ENCODE data around the gene WDR31.
A peak's percentile ranks its signal among the peaks of the same experiment; 100 is the strongest.

The WDR31 gene

GRCh38 chr9:113376634-113377567, 36.8 kb upstream of the WDR31 start, which contains the start of gene HDHD3:
Gene HDHD3 (minus strand): TSS chr9:113376986. CDS start chr9:113374354, 2,632 bp downstream.
- no CpG with 5 or more reads among the region's 74 CpGs for WGBS (ENCODE audit: extremely low coverage, insufficient coverage, low lambda C conversion rate)
- Histone ChIP-seq H3K9ac (ENCODE audit: low read length) (peak within 1 kb of the TSS; percentile 96), H2AK5ac (ENCODE audit: low read length) (no peak within 1 kb of the TSS), H3K4me3 (ENCODE audit: low read length) (peak within 1 kb of the TSS; percentile 93), H2BK5ac (ENCODE audit: low read length) (no peak within 1 kb of the TSS), H4K5ac (ENCODE audit: low read length) (no peak within 1 kb of the TSS), H3K36me3 (ENCODE audit: control insufficient read depth, insufficient read depth, low read length) (no peaks in the 10 kb centered on the region), H3K27ac (ENCODE audit: low read depth, low read length) (peak within 1 kb of the TSS; percentile 85), H4K8ac (ENCODE audit: low read depth, low read length) (peak within 1 kb of the TSS; percentile 60), H2BK15ac (replicated peaks; ENCODE audit: low read depth) (no peak within 1 kb of the TSS), H3K79me2 (ENCODE audit: control insufficient read depth, insufficient read depth, low read length) (peaks cover 2% of the 10 kb centered on the region), H3K4me1 (ENCODE audit: control insufficient read depth, low read depth, low read length) (no peaks in the 10 kb centered on the region), H3K18ac (ENCODE audit: low read length) (peak within 1 kb of the TSS; percentile 42), H2BK120ac (ENCODE audit: low read depth, low read length) (no peak within 1 kb of the TSS), H3K4ac (ENCODE audit: low read depth, low read length) (no peak within 1 kb of the TSS), H3K27me3 (ENCODE audit: insufficient read depth, low read length, poor library complexity) (no peaks in the 10 kb centered on the region), H3K4me2 (ENCODE audit: low read length) (peak within 1 kb of the TSS; percentile 93), H3K23ac (ENCODE audit: low read length) (peak within 1 kb of the TSS; percentile 66), H3K56ac (ENCODE audit: low read length) (peak within 1 kb of the TSS; percentile 95), H3K79me1 (ENCODE audit: low read length) (peaks cover 2% of the 10 kb centered on the region)
- peak; percentile 92 for DNase-seq

- H3K27ac ChIP-seq (ENCODE audit: low read depth, low read length) = no peak overlapping the region
- no peaks in the 10 kb centered on the region for H3K27me3 ChIP-seq (ENCODE audit: insufficient read depth, low read length, poor library complexity)
- no CpG with 5 or more reads among the region's 6 CpGs for WGBS (ENCODE audit: extremely low coverage, insufficient coverage, low lambda C conversion rate)
Measured at GRCh38 chr9:113375057-113376023, 35.3 kb upstream of the WDR31 start.

GRCh38 chr9:113373676-113374392, 33.8 kb upstream of the WDR31 start:
- no peak overlapping the region for H2BK15ac ChIP-seq (replicated peaks; ENCODE audit: low read depth)
- H3K9ac ChIP-seq (ENCODE audit: low read length) = no peak overlapping the region
- peaks cover 2% of the 10 kb centered on the region for H3K79me1 ChIP-seq (ENCODE audit: low read length)
- no peak overlapping the region for H4K8ac ChIP-seq (ENCODE audit: low read depth, low read length)
- H2AK5ac ChIP-seq (ENCODE audit: low read length) = no peak overlapping the region
- no peak overlapping the region for H3K23ac ChIP-seq (ENCODE audit: low read length)
- no peak overlapping the region for H3K18ac ChIP-seq (ENCODE audit: low read length)
- H3K27ac ChIP-seq (ENCODE audit: low read depth, low read length) = no peak overlapping the region
- DNase-seq = no peak
- no peak overlapping the region for H3K4me3 ChIP-seq (ENCODE audit: low read length)
- H3K4me2 ChIP-seq (ENCODE audit: low read length) = no peak overlapping the region
- no CpG with 5 or more reads among the region's 24 CpGs for WGBS (ENCODE audit: extremely low coverage, insufficient coverage, low lambda C conversion rate)
- no peak overlapping the region for H3K4ac ChIP-seq (ENCODE audit: low read depth, low read length)
- H3K4me1 ChIP-seq (ENCODE audit: control insufficient read depth, low read depth, low read length) = no peaks in the 10 kb centered on the region
- no peak overlapping the region for H2BK5ac ChIP-seq (ENCODE audit: low read length)
- H3K56ac ChIP-seq (ENCODE audit: low read length) = no peak overlapping the region
- H2BK120ac ChIP-seq (ENCODE audit: low read depth, low read length) = no peak overlapping the region
- H3K36me3 ChIP-seq (ENCODE audit: control insufficient read depth, insufficient read depth, low read length) = no peaks in the 10 kb centered on the region
- no peak overlapping the region for H4K5ac ChIP-seq (ENCODE audit: low read length)
- no peaks in the 10 kb centered on the region for H3K27me3 ChIP-seq (ENCODE audit: insufficient read depth, low read length, poor library complexity)
- H3K79me2 ChIP-seq (ENCODE audit: control insufficient read depth, insufficient read depth, low read length) = peaks cover 2% of the 10 kb centered on the region

More at GRCh38 chr9:113375057-113376023, 35.3 kb upstream of the WDR31 start:
- Histone ChIP-seq H2BK120ac (ENCODE audit: low read depth, low read length) (no peak overlapping the region), H2BK15ac (replicated peaks; ENCODE audit: low read depth) (no peak overlapping the region), H3K36me3 (ENCODE audit: control insufficient read depth, insufficient read depth, low read length) (no peaks in the 10 kb centered on the region), H3K4ac (ENCODE audit: low read depth, low read length) (no peak overlapping the region), H3K23ac (ENCODE audit: low read length) (no peak overlapping the region), H3K4me3 (ENCODE audit: low read length) (no peak overlapping the region), H4K5ac (ENCODE audit: low read length) (no peak overlapping the region), H3K4me1 (ENCODE audit: control insufficient read depth, low read depth, low read length) (no peaks in the 10 kb centered on the region), H2BK5ac (ENCODE audit: low read length) (no peak overlapping the region), H3K79me2 (ENCODE audit: control insufficient read depth, insufficient read depth, low read length) (peaks cover 2% of the 10 kb centered on the region), H3K4me2 (ENCODE audit: low read length) (no peak overlapping the region), H4K8ac (ENCODE audit: low read depth, low read length) (no peak overlapping the region), H3K18ac (ENCODE audit: low read length) (no peak overlapping the region), H2AK5ac (ENCODE audit: low read length) (no peak overlapping the region), H3K56ac (ENCODE audit: low read length) (no peak overlapping the region), H3K9ac (ENCODE audit: low read length) (no peak overlapping the region), H3K79me1 (ENCODE audit: low read length) (peaks cover 2% of the 10 kb centered on the region)
- no peak for DNase-seq

GRCh38 chr9:113373256-113373655, 33.2 kb upstream of the WDR31 start:
- no CpG with 5 or more reads among the region's 3 CpGs for WGBS (ENCODE audit: extremely low coverage, insufficient coverage, low lambda C conversion rate)
- Histone ChIP-seq H3K27ac (ENCODE audit: low read depth, low read length) (no peak overlapping the region), H2BK5ac (ENCODE audit: low read length) (no peak overlapping the region), H3K56ac (ENCODE audit: low read length) (no peak overlapping the region), H3K9ac (ENCODE audit: low read length) (no peak overlapping the region), H3K4me1 (ENCODE audit: control insufficient read depth, low read depth, low read length) (no peaks in the 10 kb centered on the region), H3K79me2 (ENCODE audit: control insufficient read depth, insufficient read depth, low read length) (peaks cover 2% of the 10 kb centered on the region), H3K23ac (ENCODE audit: low read length) (no peak overlapping the region), H3K4me3 (ENCODE audit: low read length) (no peak overlapping the region), H2AK5ac (ENCODE audit: low read length) (no peak overlapping the region), H4K8ac (ENCODE audit: low read depth, low read length) (no peak overlapping the region), H3K27me3 (ENCODE audit: insufficient read depth, low read length, poor library complexity) (no peaks in the 10 kb centered on the region), H3K4me2 (ENCODE audit: low read length) (no peak overlapping the region), H3K36me3 (ENCODE audit: control insufficient read depth, insufficient read depth, low read length) (no peaks in the 10 kb centered on the region), H3K79me1 (ENCODE audit: low read length) (peaks cover 2% of the 10 kb centered on the region), H3K4ac (ENCODE audit: low read depth, low read length) (no peak overlapping the region), H3K18ac (ENCODE audit: low read length) (no peak overlapping the region), H4K5ac (ENCODE audit: low read length) (no peak overlapping the region), H2BK15ac (replicated peaks; ENCODE audit: low read depth) (no peak overlapping the region), H2BK120ac (ENCODE audit: low read depth, low read length) (no peak overlapping the region)
- DNase-seq = no peak

- Histone ChIP-seq H3K36me3 (ENCODE audit: control insufficient read depth, insufficient read depth, low read length) (no peaks in the 10 kb centered on the region), H3K9ac (ENCODE audit: low read length) (no peak overlapping the region), H2AK5ac (ENCODE audit: low read length) (no peak overlapping the region), H4K8ac (ENCODE audit: low read depth, low read length) (no peak overlapping the region), H3K27me3 (ENCODE audit: insufficient read depth, low read length, poor library complexity) (no peaks in the 10 kb centered on the region), H3K56ac (ENCODE audit: low read length) (no peak overlapping the region), H4K5ac (ENCODE audit: low read length) (no peak overlapping the region), H3K27ac (ENCODE audit: low read depth, low read length) (no peak overlapping the region), H2BK15ac (replicated peaks; ENCODE audit: low read depth) (no peak overlapping the region), H3K4me3 (ENCODE audit: low read length) (no peak overlapping the region), H3K4me1 (ENCODE audit: control insufficient read depth, low read depth, low read length) (no peaks in the 10 kb centered on the region), H2BK5ac (ENCODE audit: low read length) (no peak overlapping the region), H3K79me1 (ENCODE audit: low read length) (peaks cover 2% of the 10 kb centered on the region), H3K4me2 (ENCODE audit: low read length) (no peak overlapping the region), H3K79me2 (ENCODE audit: control insufficient read depth, insufficient read depth, low read length) (peaks cover 2% of the 10 kb centered on the region), H3K4ac (ENCODE audit: low read depth, low read length) (no peak overlapping the region), H2BK120ac (ENCODE audit: low read depth, low read length) (no peak overlapping the region), H3K23ac (ENCODE audit: low read length) (no peak overlapping the region), H3K18ac (ENCODE audit: low read length) (no peak overlapping the region)
- no CpG with 5 or more reads among the region's 5 CpGs for WGBS (ENCODE audit: extremely low coverage, insufficient coverage, low lambda C conversion rate)
- DNase-seq = no peak
Measured at GRCh38 chr9:113372059-113372458, 32.0 kb upstream of the WDR31 start.
